Amygdala (tissue), 56 donors: Measurements from ENCODE around the gene CDC5L.

Experiments used
- DNase-seq, 56 donors: peaks; one replicate each; lab custom pipeline; 2025; lab: John Stamatoyannopoulos, UW

CDC5L gene

GRCh38 chr6:44373051-44373450 lies 14.5 kb upstream of the CDC5L start:
- DNase-seq: no peak

GRCh38 chr6:44373787-44374186 lies 13.7 kb upstream of the CDC5L start:
- DNase-seq: no peak

GRCh38 chr6:44375071-44375470 lies 12.4 kb upstream of the CDC5L start:
- no peak for DNase-seq

GRCh38 chr6:44377484-44377883 lies 10.0 kb upstream of the CDC5L start:
- no peak for DNase-seq

GRCh38 chr6:44377971-44378370 lies 9.5 kb upstream of the CDC5L start:
- DNase-seq: no peak

GRCh38 chr6:44381739-44382138 lies 5.8 kb upstream of the CDC5L start:
- DNase-seq: peak in 4 of 56 donors; percentile 11 to 43 (median 20)

- DNase-seq: no peak
These were observed 1.1 kb upstream of the CDC5L start for GRCh38 chr6:44386364-44386928.

- peak in 1 of 56 donors; percentile 27 for DNase-seq
These were observed 569 bp upstream of the CDC5L start for GRCh38 chr6:44386929-44387345.

- DNase-seq: peak in 1 of 56 donors; percentile 57
These were observed 605 bp downstream of the CDC5L start for GRCh38 chr6:44388135-44388487.

- no peak for DNase-seq
These were observed 1.4 kb downstream of the CDC5L start for GRCh38 chr6:44388887-44389286.

- no peak for DNase-seq
These were observed 2.7 kb downstream of the CDC5L start for GRCh38 chr6:44390158-44390683.

- no peak for DNase-seq
These were observed 8.0 kb downstream of the CDC5L start for GRCh38 chr6:44395501-44395900.

GRCh38 chr6:44396968-44397367 lies 9.5 kb downstream of the CDC5L start:
- no peak for DNase-seq

- DNase-seq: no peak
These were observed 10.1 kb downstream of the CDC5L start for GRCh38 chr6:44397424-44398164.

- DNase-seq: no peak
These were observed 12.5 kb downstream of the CDC5L start for GRCh38 chr6:44399991-44400390.

GRCh38 chr6:44400572-44400971 lies 13.1 kb downstream of the CDC5L start:
- DNase-seq: no peak

GRCh38 chr6:44401138-44401537 lies 13.6 kb downstream of the CDC5L start:
- no peak for DNase-seq

- DNase-seq: no peak
These were observed 16.7 kb downstream of the CDC5L start for GRCh38 chr6:44404022-44404714.

- DNase-seq: no peak
These were observed 17.2 kb downstream of the CDC5L start for GRCh38 chr6:44404715-44405099.

- peak in 1 of 56 donors; percentile 18 for DNase-seq
These were observed 20.6 kb downstream of the CDC5L start for GRCh38 chr6:44407951-44408670.

GRCh38 chr6:44409207-44409794 lies 21.8 kb downstream of the CDC5L start:
- DNase-seq: no peak
